OCI-LY7 (cell line): Measurements from ENCODE around the gene POP5. TPM values are rescaled to one million over a fixed set of nuclear protein-coding genes. Genes with fewer than 3 reads are reported as not detected.

Experiments used
- BruUV-seq: library from RNA; stranded (reverse); fragments of 400-500 nt; replicated peaks from 2 replicates; lab custom pipeline; 2021; lab: Mats Ljungman, UMichigan
- CTCF ChIA-PET: fragments of 300-600 bp; sonication (Branson Sonifier 250); formaldehyde crosslinking; loops from one replicate; lab custom pipeline; 2022; ENCODE audit warnings: antibody characterized with exemption; ENCODE audit not compliant: unreplicated experiment; lab: Charles Lee
- POLR2A ChIA-PET: fragments of 300-600 bp; sonication (Branson Sonifier 250); formaldehyde crosslinking; loops from one replicate; lab custom pipeline; 2022; ENCODE audit warnings: antibody characterized with exemption; lab: Charles Lee
- DNase-seq: peaks from one replicate; pipeline ENCODE4 v3.0.0-alpha.2; 2015; ENCODE audit warnings: low spot score
- H2AFZ ChIP-seq: fragments of 200-600 bp; sonication (generic), shearing (Covaris generic); 2 replicates; pipeline ENCODE4 v1.6.1; 2014; ENCODE audit warnings: mild to moderate bottlenecking, antibody characterized with exemption, low read length, moderate library complexity
- H3K27ac ChIP-seq: fragments of 200-600 bp; sonication (generic); 2 replicates; pipeline ENCODE4 v1.5.1; 2014; ENCODE audit warnings: mixed run types, low read depth, mild to moderate bottlenecking, moderate library complexity, low read length, inconsistent platforms; ENCODE audit not compliant: poor library complexity, severe bottlenecking
- H3K36me3 ChIP-seq: fragments of 200-600 bp; sonication (generic); 2 replicates; pipeline ENCODE4 v1.6.1; 2014; ENCODE audit warnings: mild to moderate bottlenecking, antibody characterized with exemption, low read length, moderate library complexity, mixed read lengths; ENCODE audit not compliant: insufficient read depth
- H3K4me1 ChIP-seq: fragments of 200-600 bp; sonication (generic); 2 replicates; pipeline ENCODE4 v1.5.1; 2014; ENCODE audit warnings: mild to moderate bottlenecking, low read length; ENCODE audit not compliant: insufficient read depth, poor library complexity, severe bottlenecking
- H3K4me2 ChIP-seq: fragments of 200-600 bp; sonication (generic); 2 replicates; pipeline ENCODE4 v1.6.1; 2014; ENCODE audit warnings: mild to moderate bottlenecking, low read length
- H3K4me3 ChIP-seq: fragments of 200-600 bp; sonication (generic); 2 replicates; pipeline ENCODE4 v1.5.1; 2014; ENCODE audit warnings: mild to moderate bottlenecking, low read depth, low read length; ENCODE audit not compliant: poor library complexity, severe bottlenecking
- H3K79me2 ChIP-seq: fragments of 200-600 bp; sonication (generic); 2 replicates; pipeline ENCODE4 v1.6.1; 2016; ENCODE audit warnings: low read depth, mild to moderate bottlenecking, low read length, moderate library complexity, mixed read lengths; ENCODE audit not compliant: insufficient read depth
- H3K9me2 ChIP-seq: fragments of 200-600 bp; sonication (generic); 2 replicates; pipeline ENCODE4 v1.6.1; 2016; ENCODE audit warnings: mild to moderate bottlenecking, low read length, mixed read lengths; ENCODE audit not compliant: insufficient read depth
- H3K9me3 ChIP-seq: fragments of 200-600 bp; sonication (generic); 2 replicates; pipeline ENCODE4 v1.6.1; 2014; ENCODE audit warnings: mild to moderate bottlenecking, mixed run types, low read length, mixed read lengths
- H4K20me1 ChIP-seq: fragments of 200-600 bp; sonication (generic); 2 replicates; pipeline ENCODE4 v1.6.1; 2014; ENCODE audit warnings: mild to moderate bottlenecking, antibody characterized with exemption, low read length, moderate library complexity, mixed read lengths; ENCODE audit not compliant: insufficient read depth
- CTCF ChIP-seq: fragments of 200-600 bp; sonication (generic); conservative IDR thresholded peaks from 2 replicates; pipeline ENCODE4 v1.5.1; 2014; ENCODE audit warnings: mild to moderate bottlenecking, antibody characterized with exemption, low read length, moderate library complexity, mixed read lengths
- EZH2phosphoT487 ChIP-seq: fragments of 200-600 bp; sonication (generic); IDR thresholded peaks from 2 replicates; pipeline ENCODE4 v1.6.1; 2018; ENCODE audit warnings: low read depth, borderline replicate concordance, mild to moderate bottlenecking, mixed run types, antibody characterized with exemption, low read length, moderate library complexity, mixed read lengths
- intact Hi-C: fragments of 100-400 bp; cut with micrococcal nuclease; formaldehyde crosslinking; loops from one replicate; pipeline ENCODE4 v1.10.0; 2022; ENCODE audit not compliant: unreplicated experiment
- total RNA-seq, 2 experiments: library from RNA; depleted of rRNA in 1 of 2; stranded (reverse); fragments of >200 nt in 1 of 2; shearing (Covaris generic) in 1 of 2; gene quantifications; 2 replicates each; pipeline ENCODE4 v1.2.3, GENCODE V29; 2014 to 2022

POP5 gene
- total RNA-seq, 2 experiments from 2014 or later = 61.8 to 65.8 TPM

- peak overlapping the region; percentile 78 for H2AFZ ChIP-seq
- H3K79me2 ChIP-seq = peaks cover 8% of the 10 kb centered on the region; the same call in 1 of the 2 replicates
- POLR2A ChIA-PET = interaction anchor here (0.5 to 1.2 kb wide), 8 partner anchors 67 to 915 kb away, joined by 3 to 8 read pairs (median 3); partner anchors contain the start of gene DYNLL1
- H3K36me3 ChIP-seq = peaks cover 34% of the 10 kb centered on the region
- no peaks in the 10 kb centered on the region for H3K9me2 ChIP-seq
- intact Hi-C loops = loop anchor here (1.0 to 5.0 kb wide), 6 partner anchors 59 to 530 kb away; partner anchors contain the start of genes ACADS and CABP1
- peak overlapping the region; percentile 77 for H3K4me2 ChIP-seq
- no peaks in the 10 kb centered on the region for H4K20me1 ChIP-seq
- no peaks in the 10 kb centered on the region for H3K9me3 ChIP-seq
- BruUV-seq = no TSS peak
- TF ChIP-seq EZH2phosphoT487 (no peak), CTCF (no peak)
- peaks cover 17% of the 10 kb centered on the region for H3K4me1 ChIP-seq
- DNase-seq = no peak
- peak overlapping the region; percentile 33 for H3K27ac ChIP-seq
- H3K4me3 ChIP-seq = peak overlapping the region; percentile 81
- CTCF ChIA-PET = interaction anchor here (1.1 to 1.4 kb wide), 2 partner anchors 67 to 390 kb away, joined by 3 to 7 read pairs; no protein-coding TSS in a partner anchor
These were observed 796 bp upstream of the POP5 start for GRCh38 chr12:120581998-120582397.

GRCh38 chr12:120579179-120579578 is 2.0 kb downstream of the POP5 start:
- ChIA-PET POLR2A (no interaction called here), CTCF (no interaction called here)
- Histone ChIP-seq H3K4me1 (peaks cover 17% of the 10 kb centered on the region), H3K9me2 (no peaks in the 10 kb centered on the region), H3K27ac (no peak overlapping the region), H3K79me2 (peaks cover 8% of the 10 kb centered on the region; the same call in 1 of the 2 replicates), H2AFZ (no peak overlapping the region), H3K36me3 (peaks cover 60% of the 10 kb centered on the region), H3K9me3 (no peaks in the 10 kb centered on the region), H4K20me1 (no peaks in the 10 kb centered on the region), H3K4me2 (no peak overlapping the region), H3K4me3 (no peak overlapping the region)
- DNase-seq = no peak
- BruUV-seq = no TSS peak
- intact Hi-C loops = no loop called here
- TF ChIP-seq CTCF (no peak), EZH2phosphoT487 (no peak)

GRCh38 chr12:120574106-120574505 is 7.1 kb downstream of the POP5 start:
- ChIA-PET POLR2A (interaction anchor here (1.6 kb wide), 1 partner anchor 10 kb away, joined by 3 read pairs; no protein-coding TSS in a partner anchor), CTCF (no interaction called here)
- Histone ChIP-seq H3K36me3 (peaks cover 96% of the 10 kb centered on the region), H4K20me1 (no peaks in the 10 kb centered on the region), H3K9me3 (no peaks in the 10 kb centered on the region), H3K27ac (no peak overlapping the region), H3K4me3 (no peak overlapping the region), H2AFZ (no peak overlapping the region), H3K79me2 (no peaks in the 10 kb centered on the region), H3K4me1 (no peaks in the 10 kb centered on the region), H3K4me2 (no peak overlapping the region), H3K9me2 (no peaks in the 10 kb centered on the region)
- no TSS peak for BruUV-seq
- intact Hi-C loops = no loop called here
- no peak for DNase-seq
- no peak for TF ChIP-seq EZH2phosphoT487
- TF ChIP-seq CTCF = no peak
